Suppressor macrophage (primary cell): ENCODE results near the gene GABPB1.

Experiments
- DNase-seq, 4 experiments: peaks; one replicate each; pipeline ENCODE4 v3.0.0-alpha.2; 2020 to 2022

The GABPB1 gene

GRCh38 chr15:50277370-50277769 is 77.6 kb downstream of the GABPB1 start:
- DNase-seq = peak in 3 of 4 experiments; percentile 13 to 73 (median 70)

- no peak for DNase-seq
These were observed 79.1 kb downstream of the GABPB1 start for GRCh38 chr15:50275908-50276307.

- no peak for DNase-seq
These were observed 79.9 kb downstream of the GABPB1 start for GRCh38 chr15:50275091-50275490.

- DNase-seq = no peak
These were observed 87.4 kb downstream of the GABPB1 start for GRCh38 chr15:50267577-50267976.

- DNase-seq = no peak
These were observed 89.4 kb downstream of the GABPB1 start, which contains the start of gene HDC for GRCh38 chr15:50265620-50266019. TSS of gene HDC (minus strand) at chr15:50265726. CDS start at chr15:50265623, 103 bp downstream.

- DNase-seq = peak in 3 of 4 experiments; percentile 20 to 34 (median 22)
These were observed 92.5 kb downstream of the GABPB1 start for GRCh38 chr15:50262533-50262932.

- DNase-seq = no peak
These were observed 93.0 kb downstream of the GABPB1 start for GRCh38 chr15:50261981-50262380.

GRCh38 chr15:50260969-50261496 is 94.0 kb downstream of the GABPB1 start:
- DNase-seq = no peak

- no peak for DNase-seq
These were observed 95.7 kb downstream of the GABPB1 start for GRCh38 chr15:50259276-50259675.

GRCh38 chr15:50257924-50258323 is 97.1 kb downstream of the GABPB1 start:
- DNase-seq = peak; percentile 43 to 85 (median 63)

GRCh38 chr15:50257332-50257731 is 97.7 kb downstream of the GABPB1 start:
- no peak for DNase-seq

GRCh38 chr15:50256188-50257041 is 98.6 kb downstream of the GABPB1 start:
- DNase-seq = peak in 1 of 4 experiments; percentile 20

- DNase-seq = no peak
These were observed 102.4 kb downstream of the GABPB1 start for GRCh38 chr15:50252556-50252955.

GRCh38 chr15:50251638-50252182 is 103.3 kb downstream of the GABPB1 start:
- no peak for DNase-seq

GRCh38 chr15:50250760-50251394 is 104.1 kb downstream of the GABPB1 start:
- DNase-seq = no peak

- DNase-seq = no peak
These were observed 105.3 kb downstream of the GABPB1 start for GRCh38 chr15:50249704-50250103.

- peak in 1 of 4 experiments; percentile 10 for DNase-seq
These were observed 105.9 kb downstream of the GABPB1 start for GRCh38 chr15:50248994-50249582.

- DNase-seq = peak; percentile 30 to 69 (median 61)
These were observed 107.0 kb downstream of the GABPB1 start for GRCh38 chr15:50247819-50248655.

GRCh38 chr15:50246631-50247030 is 108.4 kb downstream of the GABPB1 start:
- DNase-seq = peak; percentile 63 to 79 (median 72)

GRCh38 chr15:50244959-50245624 is 109.9 kb downstream of the GABPB1 start:
- no peak for DNase-seq

GRCh38 chr15:50244153-50244552 is 110.8 kb downstream of the GABPB1 start:
- DNase-seq = no peak
